ENCODE results near the gene CC2D2B.

- TF ChIP-seq EZH2 (IDR thresholded peaks at IDR 0.05; ENCODE audit: insufficient read depth, low read length) (no peak), CTCF (IDR thresholded peaks at IDR 0.05; ENCODE audit: insufficient read depth, low read depth, low read length) (no peak)
These were observed 164.9 kb downstream of the CC2D2B start for GRCh38 chr10:96072674-96073073.

All from astrocyte (in vitro differentiated cells and primary cell).